Stimulated activated CD4-positive, alpha-beta T cell treated with anti-CD3 and anti-CD28 coated beads, Interleukin-4, amount 100 ng/mL, for 24 hours (primary cell): Measurements from ENCODE around the gene RNASET2.
"Not testable (repeated sequence)": the region's sequence is repeated elsewhere in the genome, so short reads cannot be mapped to it uniquely, and the experiment has no call there.

Source experiments
- DNase-seq: peaks from one replicate; pipeline ENCODE4 v3.0.0-alpha.2; 2020

The RNASET2 gene

DNA sequence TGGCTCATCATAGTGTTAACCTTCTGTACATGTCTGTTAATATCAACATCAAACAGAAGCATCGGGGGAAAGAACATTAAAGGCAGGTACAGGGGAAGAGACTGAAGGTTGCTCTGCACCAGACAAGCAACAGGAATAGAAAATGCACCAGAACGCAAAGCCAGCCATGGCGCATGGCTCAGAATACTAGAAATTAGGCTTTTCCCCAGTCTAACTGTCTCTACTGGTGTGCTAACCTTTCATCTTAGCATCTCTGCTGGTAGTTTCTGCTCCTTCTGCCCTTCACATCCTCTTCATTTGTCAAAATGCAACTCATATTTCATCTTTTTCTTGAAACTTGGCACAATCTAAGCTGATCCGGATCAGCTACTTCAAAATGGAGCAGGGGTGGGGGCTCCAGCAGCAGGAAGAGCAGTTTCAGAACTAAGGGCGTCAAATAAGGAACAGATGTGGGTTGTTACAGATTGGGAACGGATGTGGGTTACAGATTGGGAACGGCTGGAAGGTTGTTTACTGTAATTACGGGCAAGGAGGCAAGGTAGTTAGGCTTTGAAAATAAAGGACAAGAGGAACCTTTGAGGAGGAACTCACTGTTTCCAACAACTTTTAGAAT is 13.1 kb upstream of the RNASET2 start:
- DNase-seq, result no peak

DNA sequence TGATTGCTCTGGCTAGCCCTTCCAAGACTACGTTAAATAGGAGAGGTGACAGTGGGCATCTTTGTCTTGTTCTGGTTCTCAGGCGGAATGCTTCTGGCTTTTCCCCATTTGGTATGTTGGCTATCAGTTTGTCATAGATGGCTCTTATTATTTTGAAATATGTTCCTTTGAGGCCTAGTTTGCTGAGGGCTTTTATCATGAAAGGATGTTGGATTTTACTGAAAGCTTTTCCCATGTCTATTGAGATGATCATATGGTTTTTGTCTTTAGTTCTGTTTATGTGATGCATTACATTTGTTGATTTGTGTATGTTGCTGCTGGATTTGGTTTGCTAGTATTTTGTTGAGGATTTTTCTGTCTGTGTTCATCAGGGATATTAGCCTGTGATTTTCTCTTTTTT is 9.9 kb upstream of the RNASET2 start:
- no peak for DNase-seq

GRCh38 chr6:166960609-166960978 is 4.2 kb upstream of the RNASET2 start:
- no peak for DNase-seq

GRCh38 chr6:166959911-166960608 is 3.7 kb upstream of the RNASET2 start:
- no peak for DNase-seq

- peak; percentile 54 for DNase-seq
These were observed 2.8 kb upstream of the RNASET2 start for GRCh38 chr6:166958926-166959861.

- DNase-seq, result no peak
These were observed 1.4 kb upstream of the RNASET2 start for GRCh38 chr6:166957805-166958076.

DNA sequence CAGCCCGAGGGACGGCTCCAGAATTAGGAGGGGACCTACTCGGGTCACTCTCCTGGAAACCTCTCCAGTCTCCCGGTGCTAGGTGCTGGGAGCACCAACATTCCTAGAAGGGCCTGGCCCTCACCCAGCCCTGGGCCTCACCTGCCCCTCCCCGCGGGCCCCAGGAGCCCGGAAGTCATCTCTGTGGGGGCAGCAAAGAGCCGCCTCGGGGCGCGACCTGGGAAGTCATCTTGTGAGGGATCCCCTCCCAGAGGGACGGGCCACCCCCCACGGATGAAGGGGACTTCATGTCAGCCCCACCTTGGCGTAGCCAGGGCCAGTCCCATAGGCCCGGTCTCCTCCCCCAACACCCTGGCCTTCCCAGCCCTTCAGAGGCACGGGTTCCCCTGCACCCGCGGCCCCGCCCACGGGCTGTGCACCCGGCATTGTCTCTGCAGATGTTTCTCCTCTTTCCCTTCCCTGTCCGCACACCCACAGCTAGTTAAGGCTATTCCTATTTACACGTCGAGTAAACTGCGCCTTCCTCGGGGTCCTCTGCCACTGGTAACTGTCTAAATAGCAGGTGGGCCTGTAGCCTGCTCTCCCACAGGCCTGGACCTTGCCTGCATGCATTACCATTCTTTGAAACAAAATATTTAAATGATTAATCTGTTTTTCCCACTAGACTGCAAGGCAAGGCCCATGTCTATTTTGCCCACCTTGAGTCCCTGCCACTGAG is 896 bp upstream of the RNASET2 start:
- DNase-seq, result peak; percentile 52

DNA sequence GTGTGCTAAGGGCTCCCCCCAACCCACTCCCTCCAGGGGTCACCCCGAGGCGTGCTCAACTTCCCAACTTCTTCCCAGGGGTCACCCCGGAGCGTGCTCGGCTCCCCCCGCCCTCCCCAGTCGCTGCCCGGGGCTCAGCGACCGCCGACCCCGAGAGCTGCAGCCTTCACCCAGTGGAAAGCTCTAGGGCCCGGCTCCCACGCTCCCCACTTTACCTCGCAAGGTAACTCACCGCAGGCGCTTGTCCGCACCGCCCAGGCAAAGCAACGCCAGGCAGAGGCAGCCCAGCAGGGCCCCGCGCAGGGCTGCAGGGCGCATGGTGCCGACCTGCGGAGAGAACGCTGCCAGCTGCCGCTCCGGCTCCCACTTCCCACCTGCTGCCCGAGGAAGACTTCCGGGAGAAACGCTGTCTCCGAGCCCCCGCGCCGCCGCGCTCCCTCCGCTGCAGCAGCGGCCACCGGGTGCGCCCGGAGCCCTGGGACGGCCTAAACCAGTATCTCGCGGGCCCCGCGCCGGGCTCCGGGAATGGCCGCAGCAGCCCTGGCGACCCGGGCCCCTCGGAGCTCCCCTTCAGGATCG is 396 bp downstream of the RNASET2 start:
- no peak for DNase-seq

GRCh38 chr6:166955121-166955864 is 1.1 kb downstream of the RNASET2 start:
- peak; percentile 35 for DNase-seq

- no peak for DNase-seq
These were observed 2.1 kb downstream of the RNASET2 start for GRCh38 chr6:166954118-166954713.

DNA sequence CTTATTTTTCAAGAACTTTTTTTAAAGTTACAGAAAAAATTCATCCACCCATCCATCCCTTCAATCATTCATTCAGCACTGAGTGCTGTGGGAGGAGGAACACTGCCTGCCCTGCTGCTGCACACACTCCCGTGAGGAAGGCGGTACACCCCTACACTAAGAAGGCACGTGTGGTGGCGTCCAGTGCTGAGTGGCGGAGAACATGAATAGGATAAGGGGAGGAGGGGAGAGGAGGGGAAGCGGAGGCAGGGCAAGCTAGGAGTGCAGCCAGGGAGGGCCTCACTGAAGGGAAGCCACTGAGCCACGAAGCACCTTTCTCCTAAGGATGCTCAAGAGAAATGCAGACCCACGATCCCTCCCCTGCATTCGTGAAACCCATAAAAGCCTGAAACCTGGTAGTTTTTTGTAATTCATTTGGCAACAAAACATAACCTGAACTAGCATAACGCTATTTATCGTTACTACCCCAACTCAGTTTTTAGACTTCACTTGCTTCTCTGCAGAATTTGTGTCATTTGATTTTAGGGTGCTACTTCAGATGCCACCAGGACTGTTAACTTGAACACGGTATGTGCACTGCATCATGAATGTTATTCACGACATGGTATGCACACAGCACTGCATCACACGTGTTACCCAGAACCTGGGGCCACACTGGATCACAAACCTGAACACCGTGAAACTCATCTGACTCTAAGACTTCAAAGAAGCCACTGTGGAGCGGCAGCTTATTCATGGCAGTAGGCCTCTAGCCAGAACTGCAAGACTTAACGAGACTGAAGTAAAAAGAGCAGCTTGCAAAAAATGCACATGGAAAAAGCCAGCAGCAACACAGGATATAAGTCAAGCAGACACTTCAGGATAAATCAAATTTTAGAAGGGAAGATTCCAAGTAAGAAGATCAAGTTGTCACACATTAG is 3.5 kb downstream of the RNASET2 start:
- peak; percentile 52 for DNase-seq

DNA sequence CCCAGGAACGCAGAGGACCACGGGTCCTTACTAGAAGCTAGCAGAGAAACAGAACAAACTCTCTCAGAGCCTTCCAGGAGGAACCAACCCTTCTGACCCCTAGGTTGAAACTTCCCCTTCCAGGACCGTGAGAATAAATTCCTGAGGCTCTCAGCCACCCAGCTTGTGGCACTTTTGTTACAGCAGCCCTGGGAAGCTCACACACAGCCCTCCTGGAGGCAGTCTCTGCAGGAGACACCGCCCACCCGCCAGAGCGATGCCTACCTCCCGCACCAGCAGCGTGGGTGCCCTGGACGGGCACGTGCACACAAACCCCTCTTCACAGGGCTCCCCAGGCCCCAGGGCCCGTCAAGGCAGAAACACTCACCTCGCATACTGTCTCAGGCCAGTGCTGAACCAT is 4.2 kb downstream of the RNASET2 start:
- peak; percentile 28 for DNase-seq

- DNase-seq, result no peak
These were observed 4.7 kb downstream of the RNASET2 start for GRCh38 chr6:166951670-166952060.

DNA sequence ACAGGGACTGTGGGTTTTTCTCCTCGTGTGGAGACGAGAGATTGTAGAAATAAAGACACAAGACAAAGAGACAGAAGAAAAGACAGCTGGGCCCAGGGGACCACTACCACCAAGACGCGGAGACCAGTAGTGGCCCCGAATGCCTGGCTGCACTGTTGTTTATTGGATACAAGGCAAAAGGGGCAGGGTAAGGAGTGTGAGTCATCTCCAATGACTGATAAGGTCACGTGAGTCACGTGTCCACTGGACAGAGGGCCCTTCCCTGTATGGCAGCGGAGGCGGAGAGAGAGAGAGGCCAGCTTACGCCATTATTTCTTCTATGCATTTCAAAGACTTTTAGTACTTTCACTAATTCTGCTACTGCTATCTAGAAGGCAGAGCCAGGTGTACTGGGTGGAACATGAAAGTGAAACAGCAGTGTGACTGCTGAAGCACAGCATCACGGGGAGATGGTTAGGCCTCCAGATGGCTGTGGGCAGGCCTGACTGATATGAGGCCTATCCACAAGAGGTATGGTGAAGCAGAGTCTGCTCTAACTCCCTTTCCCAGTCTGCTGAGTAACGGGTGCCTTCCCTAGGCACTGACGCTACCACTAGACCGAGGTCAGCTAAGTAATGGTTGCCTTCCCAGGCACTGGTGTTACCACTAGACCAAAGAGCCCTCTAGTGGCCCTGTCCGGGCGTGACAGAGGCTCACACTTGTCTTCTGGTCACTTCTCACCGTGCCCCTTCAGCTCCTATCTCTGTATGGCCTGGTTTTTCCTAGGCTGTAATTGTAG is 5.3 kb downstream of the RNASET2 start:
- peak; percentile 86 for DNase-seq

GRCh38 chr6:166950443-166950821 is 5.9 kb downstream of the RNASET2 start:
- peak; percentile 44 for DNase-seq

DNA sequence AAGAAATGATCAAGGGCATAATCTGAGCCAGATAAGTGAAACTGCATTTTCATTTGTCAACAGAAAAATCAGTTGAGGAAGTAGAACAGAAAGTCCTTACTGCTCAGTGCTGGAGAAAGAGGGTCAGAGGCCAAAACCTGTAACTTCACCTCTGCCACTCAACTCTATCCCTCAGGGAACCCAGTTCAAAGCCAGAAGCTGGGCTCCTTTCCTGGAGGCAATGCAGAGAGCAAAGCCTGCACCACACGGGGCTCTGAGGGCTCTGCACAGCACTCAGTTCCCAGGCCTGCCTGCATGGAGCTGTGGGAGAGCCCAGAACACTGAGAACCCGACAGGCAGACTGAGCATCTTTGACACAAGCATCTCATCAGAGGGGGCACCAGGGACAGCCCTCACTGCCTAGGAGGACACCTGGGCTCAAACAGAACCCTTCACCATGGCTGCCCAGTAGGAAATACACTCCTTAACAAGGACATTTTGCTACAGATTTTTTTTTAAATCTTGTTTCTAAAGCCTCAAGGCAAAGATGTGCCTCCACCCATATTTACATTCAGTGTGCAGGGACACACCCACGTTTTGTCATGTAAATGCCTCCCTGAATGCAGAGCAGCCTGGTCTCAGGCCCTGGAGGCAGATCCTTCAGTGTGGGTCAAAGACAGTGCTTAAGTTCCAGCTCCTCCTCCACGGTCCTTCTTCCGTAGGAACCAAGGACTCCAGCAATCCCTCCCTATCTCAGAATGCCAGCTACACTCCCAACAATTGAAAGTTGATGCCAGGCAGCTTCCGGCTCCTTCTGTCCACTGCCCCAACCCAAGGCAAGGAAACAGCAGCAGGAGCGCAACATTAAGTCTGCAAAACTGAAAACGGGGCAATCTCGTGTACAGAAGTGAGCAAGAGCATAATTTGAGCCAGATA is 6.6 kb downstream of the RNASET2 start:
- DNase-seq, result no peak

DNA sequence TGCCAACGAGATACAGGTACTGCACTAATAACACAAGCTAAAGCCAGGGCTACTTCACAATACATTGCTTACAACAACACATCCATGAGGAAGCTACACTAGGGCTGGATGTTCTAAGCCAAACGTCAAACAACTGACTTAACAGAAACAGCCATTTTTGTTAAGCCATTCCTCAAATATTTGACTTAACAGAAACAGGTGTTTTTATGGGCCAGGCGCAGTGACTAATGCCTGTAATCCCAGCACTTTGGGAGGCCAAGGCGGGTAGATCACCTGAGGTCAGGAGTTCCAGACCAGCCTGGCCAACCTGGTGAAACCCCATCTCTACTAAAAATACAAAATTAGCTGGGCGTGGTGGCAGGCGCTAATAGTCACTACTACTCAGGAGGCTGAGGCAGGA is 7.6 kb downstream of the RNASET2 start:
- not testable (repeated sequence) for DNase-seq

- DNase-seq, result no peak
These were observed 9.1 kb downstream of the RNASET2 start for GRCh38 chr6:166947251-166947650.

- no peak for DNase-seq
These were observed 10.2 kb downstream of the RNASET2 start for GRCh38 chr6:166946125-166946524.
